ENCODE results near the gene CDCA4. TPM values are rescaled to one million over a fixed set of nuclear protein-coding genes. Genes with fewer than 3 reads are reported as not detected.
A peak's percentile ranks its signal among the peaks of the same experiment; 100 is the strongest.
"Not testable (repeated sequence)": the region's sequence is repeated elsewhere in the genome, so short reads cannot be mapped to it uniquely, and the experiment has no call there.

Gene CDCA4
- total RNA-seq, 1 experiment from 2014 or later = 45.7 TPM

GRCh38 chr14:105058521-105059034, 37.7 kb upstream of the CDCA4 start:
- no peak for DNase-seq (ENCODE audit: low spot score)

GRCh38 chr14:105056303-105056831, 35.5 kb upstream of the CDCA4 start:
- no peak for DNase-seq (ENCODE audit: low spot score)

GRCh38 chr14:105055736-105056302, 34.9 kb upstream of the CDCA4 start:
- DNase-seq (ENCODE audit: low spot score) = no peak

- no peak for DNase-seq (ENCODE audit: low spot score)
These were observed 34.5 kb upstream of the CDCA4 start for GRCh38 chr14:105055334-105055733.

- no peak for DNase-seq (ENCODE audit: low spot score)
These were observed 33.1 kb upstream of the CDCA4 start for GRCh38 chr14:105053996-105054395.

- DNase-seq (ENCODE audit: low spot score) = no peak
These were observed 32.5 kb upstream of the CDCA4 start for GRCh38 chr14:105053421-105053820.

GRCh38 chr14:105052110-105052458, 31.2 kb upstream of the CDCA4 start:
- DNase-seq (ENCODE audit: low spot score) = no peak

GRCh38 chr14:105051182-105052109, 30.6 kb upstream of the CDCA4 start:
- no peak for DNase-seq (ENCODE audit: low spot score)

- DNase-seq (ENCODE audit: low spot score) = peak; percentile 76
These were observed 29.6 kb upstream of the CDCA4 start for GRCh38 chr14:105050551-105050897.

- no peak for DNase-seq (ENCODE audit: low spot score)
These were observed 29.1 kb upstream of the CDCA4 start for GRCh38 chr14:105049753-105050550.

- no peak for DNase-seq (ENCODE audit: low spot score)
These were observed 26.6 kb upstream of the CDCA4 start for GRCh38 chr14:105047283-105048016.

- DNase-seq (ENCODE audit: low spot score) = no peak
These were observed 26.0 kb upstream of the CDCA4 start for GRCh38 chr14:105046891-105047282.

- peak; percentile 79 for DNase-seq (ENCODE audit: low spot score)
These were observed 24.9 kb upstream of the CDCA4 start for GRCh38 chr14:105045710-105046326.

- no peak for DNase-seq (ENCODE audit: low spot score)
These were observed 22.8 kb upstream of the CDCA4 start for GRCh38 chr14:105043641-105044040.

GRCh38 chr14:105042813-105043212, 21.9 kb upstream of the CDCA4 start:
- no peak for DNase-seq (ENCODE audit: low spot score)

GRCh38 chr14:105041841-105042765, 21.2 kb upstream of the CDCA4 start:
- no peak for DNase-seq (ENCODE audit: low spot score)

- DNase-seq (ENCODE audit: low spot score) = no peak
These were observed 18.7 kb upstream of the CDCA4 start for GRCh38 chr14:105039458-105040205.

GRCh38 chr14:105035616-105036015, 14.7 kb upstream of the CDCA4 start:
- not testable (repeated sequence) for DNase-seq (ENCODE audit: low spot score)
